M059J (cell line): ENCODE results near the gene SMG6. TPM values are rescaled to one million over a fixed set of nuclear protein-coding genes. Genes with fewer than 3 reads are reported as not detected.
A peak's percentile ranks its signal among the peaks of the same experiment; 100 is the strongest.
"Not testable (repeated sequence)": the region's sequence is repeated elsewhere in the genome, so short reads cannot be mapped to it uniquely, and the experiment has no call there.

ENCODE experiments used
- DNase-seq: peaks from one replicate; pipeline ENCODE4 v3.0.0-alpha.2; 2012; ENCODE audit warnings: low read depth
- total RNA-seq: library from RNA; depleted of rRNA; stranded (reverse); fragments of >200 nt; shearing (Covaris generic); gene quantifications from 2 replicates; pipeline ENCODE4 v1.2.3, GENCODE V29; 2014

Gene SMG6
- total RNA-seq, 1 experiment from 2014 or later = 36.8 TPM

DNA sequence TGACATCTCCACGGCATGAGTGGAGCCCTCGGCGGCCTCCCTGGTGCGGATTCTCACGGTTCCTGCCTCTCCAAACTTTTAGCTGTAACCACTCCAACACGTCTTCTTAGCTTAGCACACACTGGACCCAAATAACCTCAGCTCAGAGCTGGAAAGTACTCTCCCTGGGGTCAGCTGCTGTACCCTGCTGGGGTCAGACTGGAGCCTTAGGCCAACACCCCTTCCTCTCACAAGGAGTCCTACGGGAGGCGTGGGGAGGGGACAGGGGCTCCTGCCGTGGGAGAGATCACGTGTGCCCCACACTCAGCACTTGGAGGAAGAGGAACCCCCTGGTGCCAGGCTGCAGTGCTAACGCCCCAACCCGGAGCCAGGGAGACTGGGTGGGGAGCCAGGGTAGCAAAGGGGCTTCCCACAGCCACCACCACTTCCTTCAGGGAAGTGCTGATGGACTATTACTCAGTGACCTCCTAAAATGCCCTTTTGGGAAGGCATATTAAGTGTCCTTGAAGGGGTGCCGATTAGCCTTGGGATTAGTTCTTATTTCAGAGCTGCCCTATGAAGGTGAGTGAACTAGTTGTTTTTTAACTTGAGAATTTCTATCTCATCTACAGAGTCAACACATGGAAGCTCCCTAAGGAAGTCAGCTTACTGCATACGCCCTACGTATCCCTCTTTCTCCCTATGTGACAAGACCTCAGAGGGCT, 124.6 kb downstream of the SMG6 start:
- DNase-seq = no peak

- no peak for DNase-seq
Observed at GRCh38 chr17:2177235-2177811, 126.3 kb downstream of the SMG6 start.

DNA sequence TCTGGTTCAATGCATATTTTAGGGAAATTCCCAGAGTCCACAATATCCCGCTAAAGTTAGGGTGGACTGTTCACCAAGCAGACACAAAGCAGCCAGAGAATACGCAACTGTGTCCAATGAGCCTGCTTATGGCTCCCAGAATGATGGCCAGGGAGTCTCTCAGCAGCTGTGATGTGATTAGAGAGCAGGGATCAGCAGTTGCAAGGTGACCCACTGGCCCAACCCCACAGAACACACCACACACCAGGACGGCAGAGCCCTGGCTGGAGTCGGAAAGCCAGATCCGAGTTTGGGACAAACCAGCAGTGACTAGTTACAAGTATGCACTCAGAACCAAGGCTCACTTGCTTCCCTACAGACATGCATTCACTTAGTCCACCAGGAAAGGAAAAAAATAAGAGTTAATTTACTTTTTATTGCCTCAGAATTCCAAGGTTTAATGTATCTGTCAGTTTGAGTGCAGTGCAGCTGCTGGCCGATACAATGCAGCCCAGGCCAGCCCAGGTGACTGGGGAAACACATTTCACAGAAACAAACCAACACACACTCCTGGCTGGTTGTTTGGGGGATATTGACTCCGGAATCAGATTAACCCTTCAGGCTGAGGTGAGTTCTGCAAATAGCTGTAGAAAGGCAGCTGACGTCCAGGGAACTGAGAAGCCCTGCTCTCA, 127.0 kb downstream of the SMG6 start:
- DNase-seq = no peak

GRCh38 chr17:2175294-2175628, 128.3 kb downstream of the SMG6 start:
- DNase-seq = no peak

DNA sequence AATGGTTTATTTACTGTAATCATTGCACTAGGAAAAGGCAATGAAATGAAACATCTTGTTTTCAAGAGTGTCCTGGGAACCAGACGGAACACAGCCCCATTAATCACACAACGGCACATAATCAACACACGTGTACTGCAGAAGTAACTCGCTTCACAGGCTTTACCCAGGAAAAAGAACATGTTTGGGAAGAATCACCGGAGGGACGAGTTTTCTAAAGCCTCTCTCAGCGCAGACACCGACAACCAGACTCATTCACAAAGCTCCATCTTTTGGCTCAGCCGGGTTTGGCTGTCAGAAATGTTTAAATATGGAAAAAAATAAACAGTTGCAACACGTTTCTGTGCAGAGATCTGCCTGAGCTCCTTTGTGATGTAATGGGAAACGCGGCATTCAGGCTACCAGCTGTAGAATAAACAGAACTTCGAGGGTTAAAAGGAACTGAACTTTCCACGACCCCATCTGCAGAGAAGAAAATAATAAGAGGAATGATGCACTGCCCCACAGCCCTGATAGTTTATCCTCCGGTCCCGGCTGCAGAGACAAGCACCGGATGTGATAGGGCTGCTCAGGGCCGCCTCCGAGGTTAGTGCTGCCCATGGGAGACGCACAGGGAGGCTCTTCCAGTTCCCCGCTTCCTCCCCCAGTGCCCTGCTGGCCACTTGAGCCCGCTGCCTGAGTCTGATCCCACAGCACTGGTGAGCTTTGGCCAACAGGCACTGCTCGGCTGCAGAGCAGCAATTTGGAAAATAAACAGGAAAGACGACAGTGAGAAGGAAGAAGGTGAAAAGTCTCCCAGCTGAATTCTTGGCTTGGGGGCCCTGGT, 128.9 kb downstream of the SMG6 start:
- DNase-seq = peak; percentile 82

DNA sequence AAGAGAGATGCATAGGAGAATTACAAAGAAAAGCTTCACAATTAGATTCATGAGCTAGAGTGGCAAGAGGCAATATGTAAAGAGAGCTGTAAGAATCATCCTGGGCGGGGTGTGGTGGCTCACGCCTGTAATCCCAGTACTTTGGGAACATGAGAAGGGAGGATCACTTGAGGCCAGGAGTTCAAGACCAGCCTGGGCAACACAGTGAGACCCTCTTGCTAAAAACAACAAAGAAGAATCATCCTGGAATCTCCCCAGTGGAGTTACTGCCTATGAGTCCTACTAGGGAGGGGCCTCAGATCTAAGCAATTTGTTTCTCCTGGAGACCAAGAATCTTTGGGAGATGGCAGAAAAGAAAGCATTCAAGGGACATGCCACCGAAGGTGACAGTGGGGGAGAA, 129.6 kb downstream of the SMG6 start:
- DNase-seq = no peak

DNA sequence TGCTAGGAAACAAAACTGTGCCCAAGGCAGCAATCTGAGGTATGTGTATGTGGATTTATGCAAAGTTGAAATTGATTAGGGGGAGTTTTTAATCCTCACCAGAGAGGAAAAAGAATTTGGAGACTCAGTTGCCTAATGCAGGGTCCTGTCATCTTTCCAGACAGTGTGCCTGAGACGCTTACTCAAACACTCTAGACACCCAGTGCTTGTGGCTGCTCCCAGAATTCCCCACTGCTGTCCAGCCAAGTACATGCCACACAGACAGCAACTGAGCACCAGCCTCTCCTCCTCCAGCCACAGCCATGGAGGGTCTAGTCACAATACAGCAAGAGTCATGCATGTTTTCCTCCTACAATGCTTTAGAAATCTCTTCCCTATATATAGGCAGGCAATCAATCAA, 130.6 kb downstream of the SMG6 start:
- no peak for DNase-seq

- peak; percentile 89 for DNase-seq
Observed at GRCh38 chr17:2172077-2172851, 131.3 kb downstream of the SMG6 start.

- DNase-seq = no peak
Observed at GRCh38 chr17:2171702-2172076, 131.9 kb downstream of the SMG6 start.

- no peak for DNase-seq
Observed at GRCh38 chr17:2170023-2170422, 133.6 kb downstream of the SMG6 start.

DNA sequence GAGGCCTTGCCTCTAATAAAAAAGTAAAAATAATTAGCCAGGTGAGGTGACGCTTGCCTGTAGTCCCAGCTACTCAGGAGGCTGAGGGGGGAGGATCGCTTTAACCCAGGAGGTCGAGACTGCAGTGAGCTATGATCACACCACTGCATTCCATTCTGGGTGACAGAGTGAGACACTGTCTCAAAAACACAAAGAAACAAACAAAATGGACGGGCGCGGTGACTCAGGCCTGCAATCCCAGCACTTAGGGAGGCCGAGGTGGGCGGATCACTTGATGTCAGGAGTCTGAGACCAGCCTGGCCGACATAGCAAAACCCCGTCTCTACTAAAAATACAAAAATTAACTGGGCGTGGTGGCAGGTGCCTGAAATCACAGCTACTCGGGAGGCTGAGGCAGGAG, 137.9 kb downstream of the SMG6 start:
- not testable (repeated sequence) for DNase-seq

DNA sequence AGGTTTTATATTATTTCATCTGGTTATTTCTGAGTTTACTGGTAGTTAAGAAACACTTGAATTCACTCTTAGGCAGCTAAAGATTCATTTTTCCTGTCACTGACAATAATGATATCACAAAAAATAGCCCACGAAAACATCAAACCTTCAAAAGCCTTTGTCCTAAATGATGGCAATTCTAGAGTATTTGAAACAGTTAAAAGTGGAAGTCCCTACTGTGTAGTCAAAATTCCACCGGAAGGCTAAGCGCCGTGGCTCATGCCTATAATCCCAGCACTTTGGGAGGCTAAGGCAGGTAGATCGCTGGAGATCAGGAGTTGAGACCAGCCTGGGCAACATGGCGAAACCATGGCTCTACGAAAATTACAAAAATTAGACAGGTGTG, 145.2 kb downstream of the SMG6 start:
- no peak for DNase-seq

- DNase-seq = no peak
Observed at GRCh38 chr17:2157675-2158395, 145.8 kb downstream of the SMG6 start.

- DNase-seq = no peak
Observed at GRCh38 chr17:2157081-2157480, 146.5 kb downstream of the SMG6 start.

GRCh38 chr17:2156666-2157065, 146.9 kb downstream of the SMG6 start:
- DNase-seq = no peak

DNA sequence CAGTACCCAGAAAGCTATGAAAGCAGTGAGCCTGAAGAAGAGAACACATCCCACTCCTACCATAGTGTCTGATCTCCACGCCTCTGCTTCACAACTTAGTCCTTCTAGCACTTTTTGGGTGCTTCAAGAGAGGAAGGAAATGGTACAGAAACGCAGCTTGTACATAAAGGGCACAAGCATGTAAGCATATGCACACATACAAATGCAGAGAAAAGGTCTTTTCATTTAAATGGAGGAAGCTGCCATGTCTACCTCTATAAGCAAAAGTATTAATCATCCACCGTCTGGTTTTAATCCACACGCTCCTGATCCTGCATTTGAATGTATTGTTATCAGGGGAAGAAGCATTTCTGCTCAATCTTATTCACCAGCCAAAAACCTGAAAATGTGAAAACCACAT, 148.0 kb downstream of the SMG6 start:
- DNase-seq = no peak

- peak; percentile 23 for DNase-seq
Observed at GRCh38 chr17:2151358-2152033, 152.1 kb downstream of the SMG6 start.

GRCh38 chr17:2150806-2151205, 152.8 kb downstream of the SMG6 start:
- DNase-seq = no peak

GRCh38 chr17:2149934-2150333, 153.7 kb downstream of the SMG6 start:
- DNase-seq = no peak

- DNase-seq = no peak
Observed at GRCh38 chr17:2146132-2146871, 157.3 kb downstream of the SMG6 start.
